Activated T-helper 1 cell treated with anti-CD3 and anti-CD28 coated beads, Interleukin-2, amount 50 U/mL, for 16 hours (primary cell): ENCODE results near the gene GALR1.

Experiments used
- DNase-seq, 2 donors: peaks; one replicate each; pipeline ENCODE4 v3.0.0-alpha.2; 2020; ENCODE audit warnings: low read depth in 1 of 2, low spot score in 1 of 2

The GALR1 gene

GRCh38 chr18:77320971-77321559 is 71.4 kb downstream of the GALR1 start:
- DNase-seq: no peak

- DNase-seq: no peak
Observed at GRCh38 chr18:77321823-77322805, 72.5 kb downstream of the GALR1 start.

GRCh38 chr18:77323640-77324299 is 74.1 kb downstream of the GALR1 start:
- DNase-seq: no peak
